IMR-90 (cell line): ENCODE results near the gene TOR1A. TPM values are rescaled to one million over a fixed set of nuclear protein-coding genes. Genes with fewer than 3 reads are reported as not detected.

ENCODE experiments used
- ATAC-seq: fragments of 200-7000 bp; cut with Tn5 transposase; 2 replicates; pipeline ENCODE4 v1.9.1; 2020; ENCODE audit warnings: low read depth, mild to moderate bottlenecking, moderate library complexity
- BruUV-seq: library from RNA; stranded (reverse); fragments of 400-500 nt; replicated peaks from 2 replicates; lab custom pipeline; 2021; lab: Mats Ljungman, UMichigan
- CTCF ChIA-PET: fragments of 300-600 bp; formaldehyde crosslinking; extraction: SDS; loops from one replicate; lab custom pipeline; 2021; ENCODE audit warnings: antibody characterized with exemption; lab: Yijun Ruan, JAX
- POLR2A ChIA-PET: fragments of 300-600 bp; sonication (Branson Sonifier 250); formaldehyde crosslinking; loops from one replicate; lab custom pipeline; 2022; ENCODE audit warnings: antibody characterized with exemption; ENCODE audit not compliant: unreplicated experiment; lab: Charles Lee
- DNase-seq: peaks from one replicate; pipeline ENCODE4 v3.0.0; 2013
- H2AFZ ChIP-seq: replicated peaks from 2 replicates; pipeline ENCODE3; 2013; ENCODE audit warnings: low read length, mild to moderate bottlenecking; ENCODE audit not compliant: poor library complexity
- H2AK5ac ChIP-seq: 2 replicates; pipeline ENCODE4 v1.6.1; 2013; ENCODE audit warnings: low read depth, low read length, inconsistent platforms
- H2AK9ac ChIP-seq: replicated peaks from 2 replicates; pipeline ENCODE3; 2013; ENCODE audit warnings: mild to moderate bottlenecking, low read depth, low read length, moderate library complexity; ENCODE audit not compliant: poor library complexity
- H2BK120ac ChIP-seq: 2 replicates; pipeline ENCODE4 v1.6.1; 2013; ENCODE audit warnings: low read depth, low read length, inconsistent platforms
- H2BK15ac ChIP-seq: 3 replicates; pipeline ENCODE4 v1.6.1; 2013; ENCODE audit warnings: low read depth, low read length, inconsistent platforms
- H2BK20ac ChIP-seq: 2 replicates; pipeline ENCODE4 v1.6.1; 2013; ENCODE audit warnings: low read depth, mild to moderate bottlenecking, inconsistent platforms, low read length, moderate library complexity
- H2BK5ac ChIP-seq: 2 replicates; pipeline ENCODE4 v1.6.1; 2013; ENCODE audit warnings: mild to moderate bottlenecking, low read depth, low read length, inconsistent platforms; ENCODE audit not compliant: poor library complexity, severe bottlenecking
- H3K14ac ChIP-seq: replicated peaks from 2 replicates; pipeline ENCODE4 v1.6.1; 2013; ENCODE audit warnings: low read depth, low read length, inconsistent platforms
- H3K18ac ChIP-seq: 2 replicates; pipeline ENCODE4 v1.6.1; 2013; ENCODE audit warnings: low read depth, low read length, control low read depth
- H3K23ac ChIP-seq: 2 replicates; pipeline ENCODE4 v1.6.1; 2013; ENCODE audit warnings: low read depth, low read length, inconsistent platforms
- H3K27ac ChIP-seq: 2 replicates; pipeline ENCODE4 v1.5.1; 2013; ENCODE audit warnings: mild to moderate bottlenecking, control low read depth, low read length; ENCODE audit not compliant: insufficient read depth
- H3K27me3 ChIP-seq: 2 replicates; pipeline ENCODE4 v1.6.1; 2013; ENCODE audit warnings: low read length; ENCODE audit not compliant: control insufficient read depth, insufficient read depth
- H3K36me3 ChIP-seq: 2 replicates; pipeline ENCODE4 v1.6.1; 2013; ENCODE audit warnings: low read length, mixed read lengths; ENCODE audit not compliant: control insufficient read depth, insufficient read depth
- H3K4ac ChIP-seq: 2 replicates; pipeline ENCODE4 v1.6.1; 2013; ENCODE audit warnings: low read depth, low read length, inconsistent platforms
- H3K4me1 ChIP-seq: 2 replicates; pipeline ENCODE4 v1.6.1; 2013; ENCODE audit warnings: low read length, mixed read lengths; ENCODE audit not compliant: control insufficient read depth, insufficient read depth
- H3K4me2 ChIP-seq: 2 replicates; pipeline ENCODE4 v1.6.1; 2013; ENCODE audit warnings: low read depth, mild to moderate bottlenecking, control low read depth, low read length, moderate library complexity
- H3K4me3 ChIP-seq: 2 replicates; pipeline ENCODE4 v1.5.1; 2013; ENCODE audit warnings: low read depth, mild to moderate bottlenecking, control low read depth, low read length, moderate library complexity; ENCODE audit not compliant: insufficient read depth
- H3K56ac ChIP-seq: 2 replicates; pipeline ENCODE4 v1.6.1; 2013; ENCODE audit warnings: low read length, inconsistent platforms; ENCODE audit not compliant: insufficient read depth; ENCODE audit errors: extremely low read depth
- H3K79me1 ChIP-seq, 2 experiments: 2 replicates each; pipeline ENCODE4 v1.6.1; 2013; ENCODE audit warnings: low read length in 2 of 2, inconsistent platforms in 1 of 2, low read depth in 1 of 2
- H3K9ac ChIP-seq: 2 replicates; pipeline ENCODE4 v1.6.1; 2013; ENCODE audit warnings: low read depth, low read length, control low read depth
- H3K9me1 ChIP-seq: 2 replicates; pipeline ENCODE4 v1.6.1; 2013; ENCODE audit warnings: low read length, inconsistent platforms; ENCODE audit not compliant: insufficient read depth
- H3K9me3 ChIP-seq: 2 replicates; pipeline ENCODE4 v1.6.1; 2013; ENCODE audit warnings: low read length; ENCODE audit not compliant: control insufficient read depth, insufficient read depth
- H4K20me1 ChIP-seq: 2 replicates; pipeline ENCODE4 v1.6.1; 2013; ENCODE audit warnings: low read length, inconsistent platforms; ENCODE audit not compliant: insufficient read depth
- H4K5ac ChIP-seq: 2 replicates; pipeline ENCODE4 v1.6.1; 2013; ENCODE audit warnings: mild to moderate bottlenecking, low read depth, low read length, control low read depth
- H4K8ac ChIP-seq, 2 experiments: 2 replicates each; pipeline ENCODE4 v1.6.1; 2013; ENCODE audit warnings: low read depth in 2 of 2, low read length in 2 of 2, control low read depth in 1 of 2, inconsistent platforms in 1 of 2
- H4K91ac ChIP-seq: 2 replicates; pipeline ENCODE4 v1.6.1; 2013; ENCODE audit warnings: low read depth, low read length, inconsistent platforms; ENCODE audit not compliant: insufficient read depth
- BHLHE40 ChIP-seq: fragments of 150-350 bp; IDR thresholded peaks from 2 replicates; pipeline ENCODE4 v1.6.1; 2016; ENCODE audit warnings: mild to moderate bottlenecking, low read depth, low read length
- CHD1 ChIP-seq: IDR thresholded peaks from 2 replicates; pipeline ENCODE4 v1.6.1; 2012; ENCODE audit warnings: low read depth, low read length, improper control_type of control experiment
- CTCF ChIP-seq: conservative IDR thresholded peaks from 2 replicates; pipeline ENCODE4 v1.5.1; 2012; ENCODE audit warnings: mild to moderate bottlenecking, low read depth, low read length, improper control_type of control experiment
- MAFK ChIP-seq: IDR thresholded peaks from 2 replicates; pipeline ENCODE4 v1.6.1; 2012; ENCODE audit warnings: low read depth, low read length, improper control_type of control experiment
- MAZ ChIP-seq: IDR thresholded peaks from 2 replicates; pipeline ENCODE4 v1.6.1; 2012; ENCODE audit warnings: low read depth, mild to moderate bottlenecking, low read length, improper control_type of control experiment, moderate library complexity, borderline replicate concordance
- MXI1 ChIP-seq: IDR thresholded peaks from 2 replicates; pipeline ENCODE4 v1.6.1; 2012; ENCODE audit warnings: low read depth, mild to moderate bottlenecking, low read length, moderate library complexity, borderline replicate concordance
- NFE2L2 ChIP-seq: fragments of 150-350 bp; IDR thresholded peaks from 2 replicates; pipeline ENCODE4 v1.6.1; 2016; ENCODE audit warnings: low read depth, mild to moderate bottlenecking, low read length
- RAD21 ChIP-seq: IDR thresholded peaks from 2 replicates; pipeline ENCODE4 v1.6.1; 2012; ENCODE audit warnings: low read length, improper control_type of control experiment
- RCOR1 ChIP-seq: IDR thresholded peaks from 2 replicates; pipeline ENCODE4 v1.6.1; 2012; ENCODE audit warnings: mild to moderate bottlenecking, low read length, improper control_type of control experiment; ENCODE audit not compliant: insufficient replicate concordance
- RFX5 ChIP-seq: IDR thresholded peaks from 2 replicates; pipeline ENCODE4 v1.8.0; 2012; ENCODE audit warnings: low read depth, mild to moderate bottlenecking, low read length, moderate library complexity
- SMC3 ChIP-seq: fragments of 150-350 bp; IDR thresholded peaks from 2 replicates; pipeline ENCODE4 v1.6.1; 2016; ENCODE audit warnings: low read depth, mild to moderate bottlenecking, antibody characterized with exemption, low read length, moderate library complexity
- USF2 ChIP-seq: fragments of 150-350 bp; IDR thresholded peaks from 2 replicates; pipeline ENCODE4 v1.6.1; 2017; ENCODE audit warnings: mild to moderate bottlenecking, antibody characterized with exemption, low read length, low read depth
- WGBS, 2 experiments: methylation state at CpG; one replicate each; pipeline versions ENCODE4 v1.1.5 to v1.1.7; 2013; ENCODE audit warnings: missing lambda C conversion rate in 2 of 2; ENCODE audit not compliant: insufficient read length in 1 of 2; ENCODE audit errors: extremely low coverage in 2 of 2; 5-methylcytosine and 5-hydroxymethylcytosine counted together
- dilution Hi-C: fragments of 300-500 bp; cut with HindIII; formaldehyde crosslinking; loops from one replicate; pipeline ENCODE4 v1.14.3; 2018; ENCODE audit warnings: low sequenced_read_pairs; ENCODE audit not compliant: unreplicated experiment
- in situ Hi-C: fragments of 300-500 bp; cut with MboI; formaldehyde crosslinking; loops from 3 replicates; pipeline ENCODE4 v1.14.3; 2019; ENCODE audit warnings: low sequenced_read_pairs, inconsistent platforms, mixed read lengths
- intact Hi-C: fragments of 100-400 bp; cut with micrococcal nuclease; formaldehyde crosslinking; loops from 2 replicates; pipeline ENCODE4 v1.10.0; 2022
- polyA plus RNA-seq, 3 experiments: library from polyadenylated mRNA; depleted of rRNA; stranded (reverse); fragments of >200 nt; gene quantifications; 2 replicates each; pipeline ENCODE4 v1.2.3, GENCODE V29; 2012; ENCODE audit warnings: low replicate concordance in 1 of 3
- total RNA-seq: library from RNA; depleted of rRNA; stranded (reverse); fragments of >200 nt; gene quantifications from 2 replicates; pipeline ENCODE4 v1.2.3, GENCODE V29; 2012

Gene TOR1A
- total and polyA plus RNA-seq, 2 of the 4 experiments (the other 2 are of a cell fraction) = 27.1 to 74.2 TPM

DNA sequence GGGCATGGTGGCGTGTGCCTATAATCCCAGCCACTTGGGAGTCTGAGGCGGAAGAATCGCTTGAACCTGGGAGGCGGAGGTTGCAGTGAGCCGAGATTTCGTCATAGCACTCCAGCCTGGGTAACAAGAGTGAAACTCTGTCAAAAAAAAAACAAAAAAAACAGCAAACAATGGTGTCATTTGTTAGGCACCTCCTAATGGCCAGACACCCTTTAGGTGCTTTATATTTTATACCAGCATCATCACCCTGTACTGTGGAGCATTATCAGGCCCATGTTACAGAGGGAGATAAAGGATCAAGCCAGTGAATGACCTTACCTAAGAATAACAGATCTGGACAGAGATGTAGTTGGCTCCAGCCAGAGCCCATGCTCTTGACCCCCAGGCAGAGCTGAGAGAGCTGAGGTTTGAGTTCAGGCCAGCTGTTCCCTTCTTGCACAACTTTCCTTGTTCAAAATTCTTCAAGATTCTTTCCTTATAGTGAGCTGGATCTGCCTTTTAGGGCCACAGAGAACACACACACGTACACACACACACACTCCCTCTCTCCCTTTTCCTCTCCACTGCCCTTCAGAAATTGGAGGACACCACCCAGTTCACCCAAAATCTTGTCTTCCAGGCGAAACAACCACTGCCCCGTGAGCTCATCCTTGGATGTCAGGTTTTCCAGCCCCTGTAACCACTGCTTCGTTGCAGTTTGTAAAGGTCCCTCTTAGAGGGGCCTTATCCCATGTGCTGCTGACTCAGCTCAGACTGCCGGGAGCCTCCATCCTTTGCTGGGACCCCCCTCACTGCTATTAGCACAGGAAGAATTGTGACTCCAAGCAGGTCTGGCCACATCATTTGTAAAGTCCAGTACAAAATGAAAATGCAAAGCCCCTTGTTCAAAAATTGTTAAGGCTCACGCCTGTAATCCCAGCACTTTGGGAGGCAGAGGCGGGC, 60.7 kb downstream of the TOR1A start:
- Histone ChIP-seq H4K5ac (peak overlapping the region; percentile 89), H3K27ac (peak overlapping the region; percentile 94), H2BK120ac (peak overlapping the region; percentile 78), H2AK9ac (no peak overlapping the region), H2BK5ac (peak overlapping the region; percentile 31), H2BK15ac (peak overlapping the region; percentile 78; the same call in 2 of the 3 replicates), H2BK20ac (peak overlapping the region; percentile 70), H2AFZ (peak overlapping the region; percentile 3), H3K27me3 (no peaks in the 10 kb centered on the region), H3K79me1 (no peaks in the 10 kb centered on the region), H3K9ac (peak overlapping the region; percentile 53), H3K23ac (peak overlapping the region; percentile 44; the same call in 1 of the 2 replicates), H3K36me3 (no peaks in the 10 kb centered on the region), H2AK5ac (peak overlapping the region; percentile 69), H3K14ac (peak overlapping the region; percentile 88), H3K4me1 (peaks cover 18% of the 10 kb centered on the region), H3K4ac (peak overlapping the region; percentile 79), H3K9me3 (no peaks in the 10 kb centered on the region), H4K20me1 (no peaks in the 10 kb centered on the region; the same call in 1 of the 2 replicates), H3K9me1 (peaks cover 15% of the 10 kb centered on the region), H4K8ac (peak overlapping the region; percentile 48 to 92), H4K91ac (peak overlapping the region; percentile 78), H3K4me3 (no peak overlapping the region), H3K56ac (no peak overlapping the region), H3K4me2 (peak overlapping the region; percentile 15; the same call in 1 of the 2 replicates), H3K18ac (peak overlapping the region; percentile 85)
- DNase-seq (peak; percentile 80), ATAC-seq (peak; percentile 35)
- WGBS, 2 experiments = 77% methylated on average over 10 of the region's 13 CpGs; no CpG with 5 or more reads in 1 of the 2 experiments
- CTCF ChIA-PET = interaction anchor here (0.6 to 2.8 kb wide), 3 partner anchors 9 to 26 kb away, joined by 3 to 13 read pairs (median 3); no protein-coding TSS in a partner anchor
- in situ Hi-C loops (no loop called here), intact Hi-C loops (loop anchor here (2.0 kb wide), 1 partner anchor 14 kb away; no protein-coding TSS in a partner anchor), dilution Hi-C loops (no loop called here)
- BruUV-seq = no TSS peak
- POLR2A ChIA-PET = no interaction called here
- TF ChIP-seq MAFK (0 out of 2 replicates have a peak, but pooled peaks have one; percentile 23), CHD1 (no peak), RCOR1 (no peak), NFE2L2 (no peak), SMC3 (no peak), MAZ (peak; percentile 54; the same call in 1 of the 2 replicates), MXI1 (no peak), USF2 (no peak), CTCF (no peak), BHLHE40 (no peak), RFX5 (no peak), RAD21 (no peak)
